Skeletal muscle satellite cell (primary cell): ENCODE data around the gene SNRNP25. TPM values are rescaled to one million over a fixed set of nuclear protein-coding genes. Genes with fewer than 3 reads are reported as not detected.
A peak's percentile ranks its signal among the peaks of the same experiment; 100 is the strongest.
"Not testable (repeated sequence)": the region's sequence is repeated elsewhere in the genome, so short reads cannot be mapped to it uniquely, and the experiment has no call there.

Source experiments
- H3K27me3 ChIP-seq: 2 replicates; pipeline ENCODE4 v1.7.0; 2013; ENCODE audit warnings: low read length; ENCODE audit not compliant: control insufficient read depth, insufficient read depth
- H3K36me3 ChIP-seq: 2 replicates; pipeline ENCODE4 v1.7.0; 2013; ENCODE audit warnings: mild to moderate bottlenecking, control low read depth, low read length; ENCODE audit not compliant: insufficient read depth
- H3K4me1 ChIP-seq: 2 replicates; pipeline ENCODE4 v1.7.0; 2013; ENCODE audit warnings: low read length; ENCODE audit not compliant: control insufficient read depth, insufficient read depth
- H3K4me2 ChIP-seq: 2 replicates; pipeline ENCODE4 v1.7.0; 2013; ENCODE audit warnings: mild to moderate bottlenecking, low read length
- H3K4me3 ChIP-seq: 2 replicates; pipeline ENCODE4 v1.7.0; 2013; ENCODE audit warnings: low read length
- H3K9ac ChIP-seq: 2 replicates; pipeline ENCODE4 v1.7.0; 2013; ENCODE audit warnings: mild to moderate bottlenecking, low read depth, low read length, moderate library complexity
- H3K9me3 ChIP-seq: replicated peaks from 2 replicates; pipeline ENCODE4 v1.7.0; 2013; ENCODE audit warnings: mild to moderate bottlenecking, control low read depth, low read length
- total RNA-seq: library from RNA; depleted of rRNA; stranded (reverse); fragments of >200 nt; gene quantifications from 2 replicates; pipeline ENCODE4 v1.2.3, GENCODE V29; 2012; rRNA removed

The SNRNP25 gene
- total RNA-seq = 31.2 and 31.4 TPM in 2 replicates

- H3K4me1 ChIP-seq = peaks cover 7% of the 10 kb centered on the region
- H3K4me2 ChIP-seq = peak within 1 kb of the TSS; percentile 96
- peak within 1 kb of the TSS; percentile 95 for H3K4me3 ChIP-seq
- H3K9ac ChIP-seq = peak within 1 kb of the TSS; percentile 85
- H3K27me3 ChIP-seq = no peaks in the 10 kb centered on the region
- H3K9me3 ChIP-seq = no peaks in the 10 kb centered on the region
- H3K36me3 ChIP-seq = peaks cover 41% of the 10 kb centered on the region
These were observed at the start of gene SNRNP25, which contains the start of gene POLR3K for GRCh38 chr16:53346-54236. Gene SNRNP25 (plus strand): TSS chr16:53828. CDS start chr16:54017, 189 bp downstream. Gene POLR3K (minus strand): TSS chr16:53608. CDS start chr16:53586, 22 bp downstream.

- Histone ChIP-seq H3K4me1 (no peaks in the 10 kb centered on the region), H3K36me3 (no peaks in the 10 kb centered on the region), H3K9ac (no peak overlapping the region), H3K4me3 (peak overlapping the region; percentile 49), H3K27me3 (no peaks in the 10 kb centered on the region), H3K4me2 (no peak overlapping the region), H3K9me3 (no peaks in the 10 kb centered on the region)
These were observed 43.5 kb upstream of the SNRNP25 start for GRCh38 chr16:9903-10665.

GRCh38 chr16:10772-11171, 42.9 kb upstream of the SNRNP25 start:
- H3K4me3 ChIP-seq, H3K27me3 ChIP-seq, H3K36me3 ChIP-seq, H3K4me2 ChIP-seq, H3K9me3 ChIP-seq, H3K4me1 ChIP-seq, H3K9ac ChIP-seq: not testable (repeated sequence)

GRCh38 chr16:17062-17765, 36.4 kb upstream of the SNRNP25 start:
- H3K9ac ChIP-seq, H3K4me1 ChIP-seq, H3K9me3 ChIP-seq, H3K36me3 ChIP-seq, H3K4me2 ChIP-seq, H3K4me3 ChIP-seq, H3K27me3 ChIP-seq: not testable (repeated sequence)

GRCh38 chr16:20886-21285, 32.7 kb upstream of the SNRNP25 start:
- H3K9me3 ChIP-seq, H3K4me1 ChIP-seq, H3K36me3 ChIP-seq, H3K4me2 ChIP-seq, H3K4me3 ChIP-seq, H3K9ac ChIP-seq, H3K27me3 ChIP-seq: not testable (repeated sequence)

- not testable (repeated sequence) for H3K4me3 ChIP-seq, H3K4me1 ChIP-seq, H3K9ac ChIP-seq, H3K4me2 ChIP-seq, H3K9me3 ChIP-seq, H3K27me3 ChIP-seq, H3K36me3 ChIP-seq
These were observed 29.5 kb upstream of the SNRNP25 start for GRCh38 chr16:24151-24550.

GRCh38 chr16:25926-26348, 27.7 kb upstream of the SNRNP25 start:
- H3K9ac ChIP-seq, H3K4me2 ChIP-seq, H3K27me3 ChIP-seq, H3K36me3 ChIP-seq, H3K4me3 ChIP-seq, H3K4me1 ChIP-seq, H3K9me3 ChIP-seq: not testable (repeated sequence)

- not testable (repeated sequence) for H3K36me3 ChIP-seq, H3K4me2 ChIP-seq, H3K4me3 ChIP-seq, H3K4me1 ChIP-seq, H3K27me3 ChIP-seq, H3K9ac ChIP-seq, H3K9me3 ChIP-seq
These were observed 23.0 kb upstream of the SNRNP25 start for GRCh38 chr16:30627-31026.

GRCh38 chr16:33154-33876, 20.3 kb upstream of the SNRNP25 start:
- H3K4me2 ChIP-seq, H3K4me3 ChIP-seq, H3K36me3 ChIP-seq, H3K9me3 ChIP-seq, H3K27me3 ChIP-seq, H3K9ac ChIP-seq, H3K4me1 ChIP-seq: not testable (repeated sequence)

GRCh38 chr16:33877-34647, 19.6 kb upstream of the SNRNP25 start:
- H3K9ac ChIP-seq = no peak overlapping the region
- no peaks in the 10 kb centered on the region for H3K4me1 ChIP-seq
- H3K36me3 ChIP-seq = no peaks in the 10 kb centered on the region
- no peak overlapping the region for H3K4me3 ChIP-seq
- H3K9me3 ChIP-seq = no peaks in the 10 kb centered on the region
- H3K27me3 ChIP-seq = no peaks in the 10 kb centered on the region
- H3K4me2 ChIP-seq = no peak overlapping the region
